Fibroblast of peridontal ligament (primary cell): ENCODE data around the gene KDM5B.
A peak's percentile ranks its signal among the peaks of the same experiment; 100 is the strongest.
"Not testable (repeated sequence)": the region's sequence is repeated elsewhere in the genome, so short reads cannot be mapped to it uniquely, and the experiment has no call there.

ENCODE experiments used
- DNase-seq: peaks from one replicate; pipeline ENCODE4 v3.0.0-alpha.2; 2010; ENCODE audit errors: extremely low read depth

KDM5B gene

GRCh38 chr1:202791077-202791747 lies 17.0 kb downstream of the KDM5B start:
- DNase-seq, result no peak

- DNase-seq, result no peak
Observed at GRCh38 chr1:202788800-202789199, 19.4 kb downstream of the KDM5B start.

- no peak for DNase-seq
Observed at GRCh38 chr1:202786804-202787203, 21.4 kb downstream of the KDM5B start.

GRCh38 chr1:202781180-202781579 lies 27.0 kb downstream of the KDM5B start:
- DNase-seq, result no peak

GRCh38 chr1:202770135-202770534 lies 38.1 kb downstream of the KDM5B start:
- DNase-seq, result no peak

GRCh38 chr1:202765721-202766120 lies 42.5 kb downstream of the KDM5B start:
- peak; percentile 8 for DNase-seq

- no peak for DNase-seq
Observed at GRCh38 chr1:202762019-202762418, 46.2 kb downstream of the KDM5B start.

GRCh38 chr1:202760589-202760988 lies 47.6 kb downstream of the KDM5B start:
- peak; percentile 7 for DNase-seq

GRCh38 chr1:202756391-202756790 lies 51.8 kb downstream of the KDM5B start:
- no peak for DNase-seq

GRCh38 chr1:202754293-202754692 lies 53.9 kb downstream of the KDM5B start:
- no peak for DNase-seq

- no peak for DNase-seq
Observed at GRCh38 chr1:202752774-202753173, 55.4 kb downstream of the KDM5B start.

- DNase-seq, result no peak
Observed at GRCh38 chr1:202750761-202751160, 57.5 kb downstream of the KDM5B start.

- no peak for DNase-seq
Observed at GRCh38 chr1:202750024-202750423, 58.2 kb downstream of the KDM5B start.

- no peak for DNase-seq
Observed at GRCh38 chr1:202745323-202745888, 62.8 kb downstream of the KDM5B start.

GRCh38 chr1:202744770-202745169 lies 63.5 kb downstream of the KDM5B start:
- not testable (repeated sequence) for DNase-seq

- DNase-seq, result no peak
Observed at GRCh38 chr1:202742496-202742895, 65.7 kb downstream of the KDM5B start.

GRCh38 chr1:202733251-202733650 lies 75.0 kb downstream of the KDM5B start:
- no peak for DNase-seq

GRCh38 chr1:202728951-202729350 lies 79.3 kb downstream of the KDM5B start:
- no peak for DNase-seq

- no peak for DNase-seq
Observed at GRCh38 chr1:202725526-202725925, 82.7 kb downstream of the KDM5B start.

GRCh38 chr1:202723708-202724107 lies 84.5 kb downstream of the KDM5B start:
- DNase-seq, result no peak

- not testable (repeated sequence) for DNase-seq
Observed at GRCh38 chr1:202723046-202723445, 85.2 kb downstream of the KDM5B start.

GRCh38 chr1:202716654-202717053 lies 91.6 kb downstream of the KDM5B start:
- DNase-seq, result no peak

GRCh38 chr1:202714202-202714601 lies 94.0 kb downstream of the KDM5B start:
- not testable (repeated sequence) for DNase-seq

GRCh38 chr1:202713110-202713509 lies 95.1 kb downstream of the KDM5B start:
- no peak for DNase-seq
